ENCODE measurements around the gene SLC39A5.

- TF ChIP-seq, protein P1, sequence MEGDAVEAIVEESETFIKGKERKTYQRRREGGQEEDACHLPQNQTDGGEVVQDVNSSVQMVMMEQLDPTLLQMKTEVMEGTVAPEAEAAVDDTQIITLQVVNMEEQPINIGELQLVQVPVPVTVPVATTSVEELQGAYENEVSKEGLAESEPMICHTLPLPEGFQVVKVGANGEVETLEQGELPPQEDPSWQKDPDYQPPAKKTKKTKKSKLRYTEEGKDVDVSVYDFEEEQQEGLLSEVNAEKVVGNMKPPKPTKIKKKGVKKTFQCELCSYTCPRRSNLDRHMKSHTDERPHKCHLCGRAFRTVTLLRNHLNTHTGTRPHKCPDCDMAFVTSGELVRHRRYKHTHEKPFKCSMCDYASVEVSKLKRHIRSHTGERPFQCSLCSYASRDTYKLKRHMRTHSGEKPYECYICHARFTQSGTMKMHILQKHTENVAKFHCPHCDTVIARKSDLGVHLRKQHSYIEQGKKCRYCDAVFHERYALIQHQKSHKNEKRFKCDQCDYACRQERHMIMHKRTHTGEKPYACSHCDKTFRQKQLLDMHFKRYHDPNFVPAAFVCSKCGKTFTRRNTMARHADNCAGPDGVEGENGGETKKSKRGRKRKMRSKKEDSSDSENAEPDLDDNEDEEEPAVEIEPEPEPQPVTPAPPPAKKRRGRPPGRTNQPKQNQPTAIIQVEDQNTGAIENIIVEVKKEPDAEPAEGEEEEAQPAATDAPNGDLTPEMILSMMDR (conservative IDR thresholded peaks at IDR 0.05 in 1 of 2, IDR thresholded peaks at IDR 0.05 in 1 of 2; ENCODE audit: extremely low read depth in 1 of 2, insufficient read depth in 1 of 2, low read depth in 1 of 2, low read length in 2 of 2) = no peak
- TF ChIP-seq EZH2 (IDR thresholded peaks at IDR 0.05; ENCODE audit: borderline replicate concordance, low read length) = no peak
Observed at GRCh38 chr12:56257071-56257470, 27.2 kb downstream of the SLC39A5 start.
